ENCODE results near the gene TSPEAR.

TSPEAR gene

GRCh38 chr21:44527983-44528633 lies 183.3 kb downstream of the TSPEAR start:
- DNase-seq (ENCODE audit: low read depth), result no peak

DNA sequence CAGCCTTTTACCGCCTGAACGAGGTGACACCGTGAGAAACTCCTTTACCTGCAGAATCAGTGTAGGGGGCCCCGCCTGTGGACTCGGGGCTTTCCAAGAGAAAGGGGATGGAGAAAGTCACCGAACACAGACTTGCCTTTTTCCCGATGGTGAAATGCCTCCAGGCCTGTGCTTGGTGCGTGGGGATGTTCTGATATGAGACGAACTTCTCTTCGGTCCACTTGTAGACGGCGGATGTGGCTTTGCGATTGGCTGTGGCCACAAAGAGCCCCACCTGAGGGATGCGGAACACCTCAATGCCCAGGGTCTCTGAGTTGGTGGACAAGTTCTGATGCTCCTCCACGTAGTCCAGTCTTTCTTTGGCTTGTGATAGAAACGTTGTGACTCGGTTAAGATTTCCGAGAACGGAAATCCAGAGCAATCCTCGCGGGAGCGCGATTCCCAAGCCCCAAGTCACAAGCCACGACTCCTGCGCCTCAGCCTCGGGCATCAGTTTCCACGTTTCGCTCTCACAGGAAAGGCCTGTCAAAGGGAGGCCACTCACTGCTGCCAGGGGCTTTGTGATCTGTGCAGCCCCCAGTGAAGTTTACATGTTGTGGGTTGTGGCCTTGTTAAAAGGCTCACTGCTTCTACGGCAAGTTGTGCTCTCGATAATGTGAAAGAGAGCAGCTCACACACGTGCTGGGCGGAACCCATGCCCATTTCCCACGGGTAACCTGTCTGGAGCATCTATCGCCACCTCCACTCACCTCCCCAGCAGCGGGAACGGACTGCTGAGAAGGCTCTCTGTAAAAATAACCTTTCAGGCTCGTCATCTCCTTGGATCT lies 184.0 kb downstream of the TSPEAR start:
- DNase-seq (ENCODE audit: low read depth), result no peak

GRCh38 chr21:44526096-44526997 lies 185.0 kb downstream of the TSPEAR start:
- DNase-seq (ENCODE audit: low read depth), result no peak

GRCh38 chr21:44525391-44526095 lies 185.8 kb downstream of the TSPEAR start:
- DNase-seq (ENCODE audit: low read depth), result no peak

DNA sequence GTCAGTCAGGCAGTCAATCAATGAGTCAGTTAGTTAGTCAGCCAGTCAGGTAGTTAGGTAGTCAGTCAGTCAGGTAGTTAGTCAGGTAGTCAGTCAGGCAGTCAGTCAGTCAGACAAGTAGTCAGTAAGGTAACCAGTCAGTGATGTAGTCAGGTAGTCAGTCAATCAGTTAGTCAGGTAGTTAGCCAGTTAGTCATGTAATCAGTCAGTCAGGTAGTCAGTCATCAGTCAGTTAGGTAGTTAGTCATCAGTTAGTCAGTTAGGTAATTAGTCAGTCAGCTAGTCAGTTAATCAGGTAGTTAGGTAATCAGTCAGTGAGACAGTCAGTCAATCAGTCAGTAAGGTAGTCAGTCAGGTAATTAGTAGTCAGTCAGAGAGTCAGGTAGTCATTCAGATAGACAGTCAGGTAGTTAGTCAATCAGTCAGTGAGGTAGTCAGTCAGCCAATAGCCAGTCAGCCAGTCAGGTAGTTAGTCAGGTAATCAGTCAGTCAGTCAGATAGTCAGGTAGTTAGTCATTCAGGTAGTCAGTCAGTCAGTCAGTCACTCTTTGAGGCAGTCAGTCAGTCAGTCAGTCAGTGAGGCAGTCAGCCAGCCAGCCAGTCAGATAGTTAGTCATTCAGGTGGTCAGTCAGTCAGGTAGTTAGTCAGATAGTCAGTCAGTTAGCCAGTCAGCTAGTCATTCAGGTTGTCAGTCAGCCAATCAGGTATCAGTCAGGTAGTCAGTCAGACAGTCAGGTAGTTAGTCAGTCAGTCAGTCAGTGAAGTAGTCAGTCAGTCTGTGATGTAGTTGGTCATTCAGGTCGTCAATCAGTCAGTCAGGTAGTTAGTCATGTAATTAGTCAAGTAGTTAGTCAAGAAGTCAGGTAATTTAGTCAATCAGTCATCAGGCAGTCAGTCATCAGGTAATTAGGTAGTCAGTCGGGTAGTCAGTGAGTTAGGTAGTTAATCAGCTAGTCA lies 186.7 kb downstream of the TSPEAR start:
- no peak for DNase-seq (ENCODE audit: low read depth)

DNA sequence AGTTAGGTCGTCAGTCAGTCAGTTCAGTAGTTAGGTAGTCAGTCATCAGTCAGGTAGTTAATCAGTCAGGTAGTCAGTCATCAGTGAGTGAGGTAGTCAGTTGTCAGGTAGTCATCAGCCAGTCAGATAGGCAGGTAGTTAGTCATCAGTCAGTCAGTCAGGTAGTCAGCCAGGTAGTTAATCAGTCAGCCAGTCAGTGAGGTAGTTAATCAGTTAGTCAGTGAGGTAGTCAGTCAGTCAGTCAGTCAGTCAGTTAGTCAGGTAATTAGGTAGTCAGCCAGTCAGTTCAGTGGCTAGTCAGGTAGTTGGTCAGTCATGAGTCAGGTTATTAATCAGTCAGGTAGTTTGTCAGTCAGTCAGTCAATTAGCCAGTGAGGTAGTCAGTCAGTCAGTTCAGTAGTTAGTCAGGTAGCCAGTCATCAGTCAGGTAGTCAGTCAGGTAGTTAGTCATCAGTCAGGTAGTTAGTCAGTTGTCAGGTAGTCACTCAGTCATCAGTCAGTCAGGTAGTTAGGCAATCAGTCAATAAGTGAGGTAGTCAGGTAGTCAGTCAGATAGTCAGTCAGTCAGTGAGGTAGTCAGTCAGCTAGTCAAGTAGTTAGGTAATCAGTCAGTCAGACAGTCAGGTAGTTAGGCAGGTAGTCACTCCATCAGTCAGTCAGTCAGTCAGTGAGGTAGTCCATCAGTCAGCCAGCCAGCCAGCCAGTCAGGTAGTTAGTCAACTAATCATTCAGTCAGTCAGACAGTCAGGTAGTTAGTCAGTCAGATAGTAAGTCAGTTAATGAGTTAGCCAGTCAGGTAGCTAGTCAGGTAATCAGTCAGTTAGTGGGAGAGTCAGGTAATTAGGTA lies 187.6 kb downstream of the TSPEAR start:
- no peak for DNase-seq (ENCODE audit: low read depth)

DNA sequence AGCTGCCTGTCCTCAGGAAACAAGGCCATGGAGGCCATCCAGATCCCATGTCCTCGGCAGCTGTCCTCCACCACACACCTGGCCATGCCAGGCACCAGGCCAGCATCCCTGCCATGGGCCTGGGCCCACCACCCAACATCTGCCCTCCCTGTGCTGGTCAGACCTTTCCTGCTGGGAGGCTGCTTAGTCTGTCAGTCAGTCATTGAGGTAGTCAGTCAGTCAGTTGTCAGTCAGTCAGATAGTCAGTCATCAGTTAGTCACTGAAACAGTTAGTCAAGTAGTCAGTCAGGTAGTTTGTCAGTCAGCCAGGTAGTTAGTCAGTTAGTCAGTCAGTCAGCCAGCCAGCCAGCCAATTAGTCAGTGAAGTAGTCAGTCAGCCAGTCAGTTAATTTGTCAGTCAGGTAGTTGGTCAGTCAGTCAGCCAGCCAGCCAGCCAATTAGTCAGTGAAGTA lies 188.6 kb downstream of the TSPEAR start:
- no peak for DNase-seq (ENCODE audit: low read depth)

- DNase-seq (ENCODE audit: low read depth), result no peak
These were observed 189.2 kb downstream of the TSPEAR start for GRCh38 chr21:44521928-44522752.

DNA sequence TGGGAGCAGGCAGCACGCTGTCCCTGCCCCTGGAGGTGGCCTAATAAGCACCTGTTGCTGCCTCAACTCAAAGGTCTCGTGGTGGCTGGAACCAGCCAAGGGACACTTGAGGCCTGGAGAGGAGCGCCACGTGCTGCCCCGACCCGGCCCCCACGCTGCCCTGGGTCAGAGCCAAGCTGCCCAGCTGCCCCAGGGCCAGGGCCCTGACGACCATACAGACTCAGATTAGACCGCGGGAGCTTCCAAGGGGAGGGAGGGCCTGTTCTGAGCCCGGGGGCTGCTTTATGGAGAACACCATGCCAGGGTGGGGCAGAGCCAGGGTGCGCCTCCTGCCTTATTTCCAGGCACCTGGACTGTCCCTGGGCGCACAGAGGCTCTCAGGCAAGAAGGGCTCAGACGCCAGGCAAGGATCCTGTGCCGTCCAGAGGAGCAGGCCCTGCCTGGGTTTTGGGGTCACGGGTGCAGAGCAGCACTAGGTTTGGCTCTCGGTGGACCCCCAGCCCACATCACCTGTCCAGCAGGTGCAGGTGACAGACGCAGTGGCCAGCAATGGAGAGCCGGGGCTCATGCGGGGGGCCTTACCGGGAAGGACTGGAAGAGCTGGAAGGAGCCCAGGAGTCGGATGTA lies 190.0 kb downstream of the TSPEAR start:
- DNase-seq (ENCODE audit: low read depth), result no peak

DNA sequence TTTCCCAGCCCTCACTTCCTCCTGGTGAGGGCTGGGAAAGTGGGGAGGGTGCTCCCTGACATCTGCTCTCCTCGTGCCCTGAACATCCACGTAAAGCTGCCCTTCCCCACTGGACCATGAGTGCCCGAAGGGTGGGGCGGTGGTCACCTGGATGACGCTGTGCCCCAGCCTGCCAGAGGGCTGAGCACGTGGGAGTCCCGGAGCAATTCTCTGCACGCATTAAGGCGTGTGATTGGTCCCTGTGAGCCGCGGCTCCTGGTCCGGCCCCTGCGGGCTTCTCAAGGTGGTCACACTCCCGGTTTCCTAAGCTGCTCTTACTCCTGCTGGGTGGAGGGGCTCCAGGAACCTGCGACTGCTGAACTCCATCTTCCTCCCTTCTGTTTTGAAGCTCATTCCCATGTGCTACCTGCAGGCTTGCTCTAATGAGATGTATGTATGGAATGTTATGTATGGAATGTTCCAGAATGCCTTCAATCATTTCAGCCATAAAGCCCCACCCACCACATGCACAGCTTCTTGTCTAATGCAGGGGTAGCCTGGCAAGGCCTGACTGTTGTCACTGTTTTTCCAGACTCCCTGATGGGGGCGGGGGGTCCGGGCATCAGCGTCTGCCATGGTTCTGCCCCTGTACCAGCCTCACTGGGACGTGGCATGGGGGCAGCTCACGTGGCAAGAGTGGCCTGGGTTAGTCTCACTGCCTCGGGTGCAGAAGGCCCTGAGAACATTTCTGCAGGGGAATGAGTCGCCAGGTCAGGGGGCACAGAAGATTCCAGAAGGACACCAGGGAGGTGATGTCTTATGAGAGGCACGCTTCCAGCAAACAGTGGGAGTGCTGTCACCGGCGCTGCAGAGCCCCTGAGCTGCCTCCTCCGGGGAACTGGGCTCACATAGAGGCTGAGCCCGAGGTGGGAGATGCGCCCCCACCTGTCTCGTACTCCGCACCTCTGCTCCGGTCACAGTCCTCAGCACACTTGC lies 190.8 kb downstream of the TSPEAR start:
- no peak for DNase-seq (ENCODE audit: low read depth)

DNA sequence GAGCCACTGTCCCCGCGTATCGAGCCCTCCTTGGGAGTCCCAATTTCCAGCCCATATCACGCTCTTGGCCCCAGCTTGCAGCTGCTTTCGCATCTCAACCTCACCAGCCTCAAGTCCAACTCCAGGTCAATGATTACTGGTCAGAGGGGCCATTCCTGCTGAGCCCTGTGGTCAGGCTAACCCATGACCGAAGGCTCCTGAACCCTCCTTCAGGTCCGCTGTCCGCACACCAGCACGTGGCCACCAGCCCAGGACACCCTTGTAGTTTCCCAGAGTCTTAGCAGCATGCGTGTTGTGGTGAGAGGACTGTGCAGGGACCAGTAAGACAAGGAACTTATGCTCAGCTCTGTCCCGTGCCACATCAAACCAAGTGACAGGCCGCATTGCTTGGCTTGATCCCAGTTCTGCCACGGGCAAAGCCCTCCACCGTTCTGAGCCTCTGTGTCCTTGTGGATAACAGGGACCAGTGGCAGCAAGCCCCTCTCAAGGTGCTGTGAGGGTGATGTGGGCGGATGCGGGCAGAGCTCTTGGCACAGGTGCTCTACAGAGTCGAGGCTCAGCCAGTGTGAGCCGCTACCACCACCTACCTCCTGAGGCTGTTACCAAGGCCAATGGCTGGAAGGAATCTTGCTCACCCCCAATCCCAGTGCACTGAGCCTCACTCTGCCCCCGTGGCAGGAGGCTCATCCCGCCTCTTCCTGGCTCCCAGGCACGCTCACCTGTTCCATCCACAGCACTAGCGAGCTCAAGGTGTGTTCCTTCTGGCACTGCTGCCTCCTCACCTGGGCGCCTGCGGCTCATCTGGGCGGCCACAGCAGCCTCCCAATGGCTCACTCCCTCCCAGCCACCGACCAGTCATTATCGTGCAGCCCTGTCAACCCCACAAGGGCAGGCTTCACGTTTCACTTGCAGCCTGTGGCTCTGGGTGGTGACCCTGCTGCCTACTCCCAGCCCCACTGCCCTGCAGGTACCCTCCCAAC lies 191.7 kb downstream of the TSPEAR start:
- no peak for DNase-seq (ENCODE audit: low read depth)

- no peak for DNase-seq (ENCODE audit: low read depth)
These were observed 192.7 kb downstream of the TSPEAR start for GRCh38 chr21:44518686-44519085.

DNA sequence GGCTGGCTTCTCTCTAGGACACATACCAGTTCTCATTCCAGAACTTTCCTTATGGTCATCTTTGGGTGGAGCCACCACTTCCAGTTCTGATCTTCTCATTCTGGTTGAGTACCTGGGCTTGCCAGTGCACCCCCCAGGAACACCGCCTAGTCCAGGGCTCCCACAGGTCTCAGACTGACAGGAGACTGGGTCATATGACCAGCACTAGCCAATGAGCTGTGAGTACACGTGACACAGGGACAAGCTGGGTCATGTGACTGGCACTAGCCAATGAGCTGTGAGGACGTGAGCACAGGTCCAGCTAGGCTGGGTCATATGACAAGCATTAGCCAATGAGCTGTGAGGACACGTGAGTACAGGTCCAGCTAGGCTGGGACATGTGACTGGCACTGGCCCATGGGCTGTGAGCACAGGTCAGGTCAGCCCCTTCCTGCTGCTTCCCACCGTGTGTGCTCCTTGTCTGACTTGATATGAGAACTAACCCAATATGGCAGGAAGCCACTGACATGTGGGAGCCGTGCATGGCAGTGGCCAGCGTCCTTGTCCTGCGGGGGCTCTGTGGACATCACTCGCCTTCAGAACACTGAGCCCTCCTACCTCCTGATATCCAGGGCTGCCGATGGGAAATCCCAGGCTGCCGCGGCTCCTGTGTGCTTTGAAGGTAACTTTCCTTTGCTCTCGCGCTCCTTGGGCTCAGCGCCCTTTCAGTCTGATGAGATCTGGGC lies 194.0 kb downstream of the TSPEAR start:
- no peak for DNase-seq (ENCODE audit: low read depth)

DNA sequence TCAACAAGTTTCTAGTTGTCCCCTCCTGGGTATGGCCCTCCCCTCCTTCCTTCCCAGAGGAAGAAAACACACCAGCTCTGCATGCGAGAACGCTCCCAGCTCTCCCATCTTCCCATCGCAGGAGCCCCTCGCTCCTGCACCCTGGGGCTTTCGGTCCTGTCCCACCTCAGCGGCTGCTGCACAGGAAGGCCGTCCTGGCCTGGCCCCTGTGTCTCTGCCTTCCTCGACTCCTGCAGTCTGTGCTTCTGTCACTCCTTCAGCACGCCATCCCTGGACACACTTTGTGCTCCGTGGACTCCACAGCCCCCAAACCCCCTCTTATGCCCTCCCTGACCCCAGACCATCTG lies 194.6 kb downstream of the TSPEAR start:
- DNase-seq (ENCODE audit: low read depth), result no peak

- DNase-seq (ENCODE audit: low read depth), result no peak
These were observed 195.0 kb downstream of the TSPEAR start for GRCh38 chr21:44516342-44516741.
